OCI-LY3 (cell line): Measurements from ENCODE around the gene MAP2.

ENCODE experiments used
- H2AFZ ChIP-seq: fragments of 200-600, 300-600 bp; shearing (Covaris generic); 2 replicates; pipeline ENCODE4 v1.6.0; 2014; ENCODE audit warnings: antibody characterized with exemption, low read depth, low read length
- H3K27ac ChIP-seq: fragments of 200-600, 300-600 bp; sonication (generic); 2 replicates; pipeline ENCODE4 v1.5.1; 2014; ENCODE audit warnings: mild to moderate bottlenecking, low read length, moderate library complexity, mixed read lengths
- H3K27me3 ChIP-seq: fragments of 200-600, 300-600 bp; sonication (generic); 2 replicates; pipeline ENCODE4 v1.6.1; 2014; ENCODE audit warnings: low read depth, low read length, mixed read lengths
- H3K36me3 ChIP-seq: fragments of 200-600, 300-600 bp; sonication (generic); replicated peaks from 2 replicates; pipeline ENCODE3; 2014; ENCODE audit warnings: low read depth, low read length, mixed read lengths
- H3K4me1 ChIP-seq: fragments of 300-600, 200-600 bp; sonication (generic); 2 replicates; pipeline ENCODE4 v1.6.1; 2014; ENCODE audit warnings: low read length, mixed read lengths
- H3K4me2 ChIP-seq: fragments of 200-600, 300-600 bp; sonication (generic); 2 replicates; pipeline ENCODE4 v1.6.1; 2014; ENCODE audit warnings: low read length, mixed read lengths
- H3K4me3 ChIP-seq: fragments of 300-600, 200-600 bp; sonication (generic); 2 replicates; pipeline ENCODE4 v1.5.1; 2014; ENCODE audit warnings: antibody characterized with exemption, mild to moderate bottlenecking, low read length, moderate library complexity
- H3K79me2 ChIP-seq: fragments of 300-600, 200-600 bp; shearing (Covaris generic); 2 replicates; pipeline ENCODE4 v1.6.1; 2014; ENCODE audit warnings: mild to moderate bottlenecking, low read length, mixed read lengths
- H3K9ac ChIP-seq: fragments of 300-600, 200-600 bp; shearing (Covaris generic); 2 replicates; pipeline ENCODE4 v1.6.0; 2014; ENCODE audit warnings: mild to moderate bottlenecking, low read length, moderate library complexity
- H3K9me3 ChIP-seq: fragments of 200-600, 300-600 bp; shearing (Covaris generic); 2 replicates; pipeline ENCODE4 v1.6.1; 2014; ENCODE audit warnings: low read length, mixed read lengths; ENCODE audit not compliant: insufficient read depth
- H4K20me1 ChIP-seq: fragments of 200-600, 300-600 bp; sonication (generic); 2 replicates; pipeline ENCODE4 v1.6.1; 2016; ENCODE audit warnings: low read length, mixed read lengths; ENCODE audit not compliant: insufficient read depth
- CTCF ChIP-seq: fragments of 200-600, 300-600 bp; sonication (generic); IDR thresholded peaks from 2 replicates; pipeline ENCODE4 v1.5.1; 2014; ENCODE audit warnings: antibody characterized with exemption, low read length, low read depth
- EZH2phosphoT487 ChIP-seq: fragments of 200-600 bp; shearing (Covaris generic); IDR thresholded peaks from 2 replicates; pipeline ENCODE4 v1.6.1; 2018; ENCODE audit warnings: antibody characterized with exemption, mixed run types, low read depth

The MAP2 gene

GRCh38 chr2:209501579-209501978, 77.7 kb downstream of the MAP2 start:
- no peak overlapping the region for H3K4me2 ChIP-seq
- no peaks in the 10 kb centered on the region for H3K9me3 ChIP-seq

GRCh38 chr2:209505410-209505809, 81.6 kb downstream of the MAP2 start:
- H3K27me3 ChIP-seq: no peaks in the 10 kb centered on the region
- no peak overlapping the region for H2AFZ ChIP-seq
- H3K79me2 ChIP-seq: no peaks in the 10 kb centered on the region
- no peaks in the 10 kb centered on the region for H3K36me3 ChIP-seq
- no peak overlapping the region for H3K27ac ChIP-seq
- H3K4me3 ChIP-seq: no peak overlapping the region
- no peak overlapping the region for H3K4me2 ChIP-seq
- no peak for TF ChIP-seq EZH2phosphoT487
- TF ChIP-seq CTCF: no peak
- no peaks in the 10 kb centered on the region for H3K4me1 ChIP-seq
- no peaks in the 10 kb centered on the region for H4K20me1 ChIP-seq
- H3K9ac ChIP-seq: no peak overlapping the region
- H3K9me3 ChIP-seq: no peaks in the 10 kb centered on the region

More at GRCh38 chr2:209501579-209501978, 77.7 kb downstream of the MAP2 start:
- TF ChIP-seq EZH2phosphoT487: no peak
- no peak for TF ChIP-seq CTCF
- no peak overlapping the region for H3K27ac ChIP-seq
- no peak overlapping the region for H3K9ac ChIP-seq
- no peaks in the 10 kb centered on the region for H3K27me3 ChIP-seq
- H3K4me1 ChIP-seq: peaks cover 7% of the 10 kb centered on the region; the same call in 1 of the 2 replicates
- no peaks in the 10 kb centered on the region for H4K20me1 ChIP-seq
- H3K4me3 ChIP-seq: no peak overlapping the region
- H3K79me2 ChIP-seq: no peaks in the 10 kb centered on the region
- H3K36me3 ChIP-seq: no peaks in the 10 kb centered on the region
- no peak overlapping the region for H2AFZ ChIP-seq

DNA sequence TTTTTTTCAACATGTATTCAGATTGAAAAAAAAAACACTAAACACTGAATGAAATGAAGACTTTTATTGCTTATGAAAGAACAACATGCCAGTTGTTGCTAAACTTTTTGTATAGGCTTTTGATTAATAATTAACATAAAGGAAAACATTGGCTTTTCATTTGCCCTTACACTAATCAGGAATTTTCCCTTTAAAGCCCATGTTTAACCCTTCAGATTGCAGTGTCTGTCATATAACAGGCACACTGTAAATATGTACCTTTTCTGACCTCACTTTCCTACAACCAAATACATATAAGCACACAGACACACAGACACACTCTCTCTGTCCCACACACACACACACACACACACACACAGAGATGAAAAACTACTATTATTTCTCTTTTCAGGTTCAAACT, 84.4 kb downstream of the MAP2 start:
- Histone ChIP-seq H3K36me3 (no peaks in the 10 kb centered on the region), H4K20me1 (no peaks in the 10 kb centered on the region), H3K9me3 (no peaks in the 10 kb centered on the region), H2AFZ (no peak overlapping the region), H3K4me3 (no peak overlapping the region), H3K4me2 (no peak overlapping the region), H3K27me3 (no peaks in the 10 kb centered on the region), H3K27ac (no peak overlapping the region), H3K9ac (no peak overlapping the region), H3K79me2 (no peaks in the 10 kb centered on the region), H3K4me1 (peaks cover 7% of the 10 kb centered on the region; the same call in 1 of the 2 replicates)
- no peak for TF ChIP-seq CTCF
- no peak for TF ChIP-seq EZH2phosphoT487

DNA sequence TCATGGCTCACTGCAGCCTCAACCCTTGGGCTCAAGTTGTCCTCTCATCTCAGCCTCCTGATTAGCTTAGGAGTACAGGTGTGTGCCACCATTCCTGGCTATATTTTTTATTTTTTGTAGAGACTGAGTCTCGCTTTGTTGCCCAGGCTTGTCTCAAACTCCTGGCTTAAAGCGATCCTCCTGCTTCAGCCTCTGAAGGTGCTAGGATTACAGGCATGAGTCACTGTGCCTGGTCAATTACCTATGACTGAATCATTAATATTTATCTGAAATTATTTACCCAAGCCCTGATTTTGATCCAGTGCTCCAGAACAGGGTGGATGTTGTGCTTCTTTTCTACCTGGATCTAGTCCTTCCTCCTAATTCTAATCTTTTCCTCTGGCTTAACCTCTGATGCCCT, 87.8 kb downstream of the MAP2 start:
- H3K4me3 ChIP-seq: no peak overlapping the region
- H3K4me1 ChIP-seq: peaks cover 7% of the 10 kb centered on the region; the same call in 1 of the 2 replicates
- no peak overlapping the region for H3K4me2 ChIP-seq
- H3K27ac ChIP-seq: no peak overlapping the region
- no peaks in the 10 kb centered on the region for H3K9me3 ChIP-seq
- TF ChIP-seq CTCF: no peak
- TF ChIP-seq EZH2phosphoT487: no peak
- no peaks in the 10 kb centered on the region for H3K27me3 ChIP-seq
- no peaks in the 10 kb centered on the region for H4K20me1 ChIP-seq
- no peak overlapping the region for H3K9ac ChIP-seq
- H2AFZ ChIP-seq: no peak overlapping the region
- H3K79me2 ChIP-seq: no peaks in the 10 kb centered on the region
- no peaks in the 10 kb centered on the region for H3K36me3 ChIP-seq
